Measurements from ENCODE around the gene CAST. TPM values are rescaled to one million over a fixed set of nuclear protein-coding genes. Genes with fewer than 3 reads are reported as not detected.

The CAST gene
- total RNA-seq, 1 experiment from 2014 or later: 395 TPM

GRCh38 chr5:96627792-96628398, 34.3 kb upstream of the CAST start:
- peak overlapping the region; percentile 57 for H3K4me3 Mint-ChIP-seq (ENCODE audit: low read depth, unreplicated experiment)
- no TSS peak for BruUV-seq (replicated peaks)
- DNase-seq: peak; percentile 40
- CTCF ChIA-PET: interaction anchor here (1.5 to 3.1 kb wide), 2 partner anchors 13 to 34 kb away, joined by 4 to 17 read pairs; partner anchors contain the start of gene CAST
- peak overlapping the region; percentile 93 for H3K27ac Mint-ChIP-seq (ENCODE audit: unreplicated experiment)
- no peaks in the 10 kb centered on the region for H3K27me3 Mint-ChIP-seq (ENCODE audit: unreplicated experiment)
- peaks cover 68% of the 10 kb centered on the region for H3K4me1 Mint-ChIP-seq (ENCODE audit: low read depth, unreplicated experiment)
- H3K9me3 Mint-ChIP-seq (ENCODE audit: low read depth, unreplicated experiment): no peaks in the 10 kb centered on the region
- no peak for TF ChIP-seq CTCF (IDR thresholded peaks at IDR 0.05; ENCODE audit: unreplicated experiment)
- H3K36me3 Mint-ChIP-seq (ENCODE audit: insufficient read depth, unreplicated experiment): peaks cover 13% of the 10 kb centered on the region
- intact Hi-C loops (cut with micrococcal nuclease; ENCODE audit: unreplicated experiment): loop anchor here (1.0 to 5.0 kb wide), 6 partner anchors 14 to 104 kb away; no protein-coding TSS in a partner anchor

- intact Hi-C loops (cut with micrococcal nuclease; ENCODE audit: unreplicated experiment): loop anchor here (2.0 to 5.0 kb wide), 3 partner anchors 20 to 104 kb away; no protein-coding TSS in a partner anchor
- no peaks in the 10 kb centered on the region for H3K9me3 Mint-ChIP-seq (ENCODE audit: low read depth, unreplicated experiment)
- H3K36me3 Mint-ChIP-seq (ENCODE audit: insufficient read depth, unreplicated experiment): peaks cover 13% of the 10 kb centered on the region
- H3K27me3 Mint-ChIP-seq (ENCODE audit: unreplicated experiment): no peaks in the 10 kb centered on the region
- H3K27ac Mint-ChIP-seq (ENCODE audit: unreplicated experiment): peak overlapping the region; percentile 93
- H3K4me3 Mint-ChIP-seq (ENCODE audit: low read depth, unreplicated experiment): peak overlapping the region; percentile 57
- no TSS peak for BruUV-seq (replicated peaks)
- CTCF ChIA-PET: interaction anchor here (1.5 to 3.1 kb wide), 2 partner anchors 14 to 34 kb away, joined by 4 to 17 read pairs; partner anchors contain the start of gene CAST
- no peak for TF ChIP-seq CTCF (IDR thresholded peaks at IDR 0.05; ENCODE audit: unreplicated experiment)
- no peak for DNase-seq
- H3K4me1 Mint-ChIP-seq (ENCODE audit: low read depth, unreplicated experiment): peaks cover 68% of the 10 kb centered on the region
Observed at GRCh38 chr5:96628406-96628805, 33.8 kb upstream of the CAST start.

GRCh38 chr5:96629774-96630173, 32.4 kb upstream of the CAST start:
- peaks cover 13% of the 10 kb centered on the region for H3K36me3 Mint-ChIP-seq (ENCODE audit: insufficient read depth, unreplicated experiment)
- H3K27me3 Mint-ChIP-seq (ENCODE audit: unreplicated experiment): no peaks in the 10 kb centered on the region
- DNase-seq: peak; percentile 64
- H3K4me1 Mint-ChIP-seq (ENCODE audit: low read depth, unreplicated experiment): peaks cover 81% of the 10 kb centered on the region
- intact Hi-C loops (cut with micrococcal nuclease; ENCODE audit: unreplicated experiment): loop anchor here (1.0 to 5.0 kb wide), 4 partner anchors 19 to 103 kb away; no protein-coding TSS in a partner anchor
- no peaks in the 10 kb centered on the region for H3K9me3 Mint-ChIP-seq (ENCODE audit: low read depth, unreplicated experiment)
- BruUV-seq (replicated peaks): no TSS peak
- CTCF ChIA-PET: interaction anchor here (0.6 to 3.1 kb wide), 9 partner anchors 10 to 765 kb away, joined by 3 to 17 read pairs (median 3); partner anchors contain the start of gene CAST
- H3K27ac Mint-ChIP-seq (ENCODE audit: unreplicated experiment): peak overlapping the region; percentile 36
- peak overlapping the region; percentile 16 for H3K4me3 Mint-ChIP-seq (ENCODE audit: low read depth, unreplicated experiment)
- no peak for TF ChIP-seq CTCF (IDR thresholded peaks at IDR 0.05; ENCODE audit: unreplicated experiment)

- BruUV-seq (replicated peaks): no TSS peak
- no peaks in the 10 kb centered on the region for H3K36me3 Mint-ChIP-seq (ENCODE audit: insufficient read depth, unreplicated experiment)
- H3K4me3 Mint-ChIP-seq (ENCODE audit: low read depth, unreplicated experiment): no peak overlapping the region
- no peak for DNase-seq
- H3K27ac Mint-ChIP-seq (ENCODE audit: unreplicated experiment): no peak overlapping the region
- H3K9me3 Mint-ChIP-seq (ENCODE audit: low read depth, unreplicated experiment): no peaks in the 10 kb centered on the region
- peaks cover 45% of the 10 kb centered on the region for H3K4me1 Mint-ChIP-seq (ENCODE audit: low read depth, unreplicated experiment)
- CTCF ChIA-PET: no interaction called here
- no peak for TF ChIP-seq CTCF (IDR thresholded peaks at IDR 0.05; ENCODE audit: unreplicated experiment)
- H3K27me3 Mint-ChIP-seq (ENCODE audit: unreplicated experiment): no peaks in the 10 kb centered on the region
- intact Hi-C loops (cut with micrococcal nuclease; ENCODE audit: unreplicated experiment): no loop called here
Observed at GRCh38 chr5:96633820-96634219, 28.4 kb upstream of the CAST start.
